HEK293 (cell line): ENCODE results near the gene DNAJA3.

ENCODE experiments used
- CTCF ChIA-PET: fragments of 350-600 bp; formaldehyde crosslinking; extraction: SDS; loops from one replicate; lab custom pipeline; 2021; ENCODE audit warnings: antibody characterized with exemption; lab: Yijun Ruan, JAX
- POLR2A ChIA-PET: fragments of 300-600 bp; formaldehyde crosslinking; extraction: SDS; loops from one replicate; lab custom pipeline; 2020; ENCODE audit warnings: antibody characterized with exemption, inconsistent platforms; lab: Yijun Ruan, JAX
- H3K27ac ChIP-seq: fragments of 200-500 bp; sonication (Bioruptor generic); 2 replicates; pipeline ENCODE4 v1.5.1; 2014; ENCODE audit warnings: low read depth, low read length, control low read depth, inconsistent platforms; ENCODE audit errors: extremely low read depth
- H3K36me3 ChIP-seq, 2 experiments: fragments of 200-500 bp in 1 of 2; sonication (Bioruptor generic) in 1 of 2; 1 replicate in 1 of 2; 2 replicates in 1 of 2; pipeline ENCODE4 v1.5.1; 2014 to 2017; ENCODE audit warnings: inconsistent platforms in 2 of 2, low read length in 2 of 2; ENCODE audit not compliant: control insufficient read depth in 2 of 2, insufficient read depth in 1 of 2
- H3K4me1 ChIP-seq: fragments of 200-500 bp; sonication (Bioruptor generic); 2 replicates; pipeline ENCODE4 v1.5.1; 2014; ENCODE audit warnings: mild to moderate bottlenecking, low read length, inconsistent platforms; ENCODE audit not compliant: control insufficient read depth, insufficient read depth
- H3K4me3 ChIP-seq: 2 replicates; pipeline ENCODE4 v1.5.1; 2011; ENCODE audit warnings: low read depth, mild to moderate bottlenecking, control low read depth, low read length, moderate library complexity
- H3K9me3 ChIP-seq: fragments of 200-500 bp; sonication (Bioruptor generic); 2 replicates; pipeline ENCODE4 v1.5.1; 2014; ENCODE audit warnings: low read depth, low read length, inconsistent platforms; ENCODE audit not compliant: control insufficient read depth, insufficient read depth
- FEZF1 ChIP-seq: fragments of 450-650 bp; formaldehyde crosslinking; IDR thresholded peaks from 2 replicates; pipeline ENCODE4 v1.5.1; 2016; ENCODE audit warnings: missing biosample characterization, missing genetic modification characterization
- GLI2 ChIP-seq: fragments of 450-650 bp; formaldehyde crosslinking; IDR thresholded peaks from 2 replicates; pipeline ENCODE4; 2017; ENCODE audit warnings: missing biosample characterization, missing genetic modification characterization, low read depth, borderline replicate concordance
- GLIS1 ChIP-seq: fragments of 450-650 bp; formaldehyde crosslinking; IDR thresholded peaks from 2 replicates; pipeline ENCODE4 v1.5.1; 2016; ENCODE audit warnings: missing biosample characterization, missing genetic modification characterization
- KLF10 ChIP-seq: fragments of 450-650 bp; IDR thresholded peaks from 2 replicates; pipeline ENCODE4 v1.5.1; 2018; ENCODE audit warnings: missing biosample characterization, mild to moderate bottlenecking, missing genetic modification characterization
- KLF9 ChIP-seq: fragments of 450-650 bp; formaldehyde crosslinking; IDR thresholded peaks from 2 replicates; pipeline ENCODE4 v1.5.1; 2016; ENCODE audit warnings: missing biosample characterization, missing genetic modification characterization, low read depth
- OSR2 ChIP-seq: fragments of 450-650 bp; formaldehyde crosslinking; IDR thresholded peaks from 2 replicates; pipeline ENCODE4 v1.5.1; 2016; ENCODE audit warnings: missing biosample characterization, missing genetic modification characterization
- PRDM1 ChIP-seq: fragments of 450-650 bp; formaldehyde crosslinking; IDR thresholded peaks from 2 replicates; pipeline ENCODE4; 2016; ENCODE audit warnings: missing biosample characterization, missing genetic modification characterization
- ZBTB1 ChIP-seq: fragments of 450-650 bp; formaldehyde crosslinking; IDR thresholded peaks from 2 replicates; pipeline ENCODE4 v1.5.1; 2016; ENCODE audit warnings: missing biosample characterization, missing genetic modification characterization
- ZNF112 ChIP-seq: fragments of 450-650 bp; formaldehyde crosslinking; IDR thresholded peaks from 2 replicates; pipeline ENCODE4 v1.5.0; 2017; ENCODE audit warnings: missing biosample characterization, missing genetic modification characterization
- ZNF121 ChIP-seq: fragments of 450-650 bp; formaldehyde crosslinking; IDR thresholded peaks from 2 replicates; pipeline ENCODE4 v1.5.1; 2016; ENCODE audit warnings: missing biosample characterization, missing genetic modification characterization
- ZNF132 ChIP-seq: fragments of 450-650 bp; formaldehyde crosslinking; IDR thresholded peaks from 2 replicates; pipeline ENCODE4 v1.5.1; 2017; ENCODE audit warnings: missing biosample characterization, missing genetic modification characterization, borderline replicate concordance
- ZNF416 ChIP-seq: fragments of 450-650 bp; formaldehyde crosslinking; IDR thresholded peaks from 2 replicates; pipeline ENCODE4 v1.5.1; 2016; ENCODE audit warnings: missing biosample characterization, missing genetic modification characterization
- ZNF548 ChIP-seq: fragments of 450-650 bp; formaldehyde crosslinking; IDR thresholded peaks from 2 replicates; pipeline ENCODE4 v1.5.1; 2016; ENCODE audit warnings: missing biosample characterization, missing genetic modification characterization
- ZNF560 ChIP-seq: fragments of 450-650 bp; formaldehyde crosslinking; IDR thresholded peaks from 2 replicates; pipeline ENCODE4 v1.5.1; 2017; ENCODE audit warnings: missing biosample characterization, missing genetic modification characterization, borderline replicate concordance
- ZNF610 ChIP-seq: fragments of 450-650 bp; formaldehyde crosslinking; IDR thresholded peaks from 2 replicates; pipeline ENCODE4 v1.5.1; 2016; ENCODE audit warnings: missing biosample characterization, missing genetic modification characterization, borderline replicate concordance
- ZNF621 ChIP-seq: fragments of 450-650 bp; formaldehyde crosslinking; IDR thresholded peaks from 2 replicates; pipeline ENCODE4 v1.5.1; 2017; ENCODE audit warnings: missing biosample characterization, missing genetic modification characterization
- ZNF660 ChIP-seq: fragments of 450-650 bp; IDR thresholded peaks from 2 replicates; pipeline ENCODE4 v1.5.1; 2018; ENCODE audit warnings: missing biosample characterization, mild to moderate bottlenecking, missing genetic modification characterization
- ZNF830 ChIP-seq: fragments of 450-650 bp; IDR thresholded peaks from 2 replicates; pipeline ENCODE4 v1.5.0; 2018; ENCODE audit warnings: missing biosample characterization, missing genetic modification characterization, low read depth, mild to moderate bottlenecking, moderate library complexity
- ZNF843 ChIP-seq: fragments of 450-650 bp; formaldehyde crosslinking; IDR thresholded peaks from 2 replicates; pipeline ENCODE4 v1.5.1; 2016; ENCODE audit warnings: missing biosample characterization, missing genetic modification characterization
- TF ChIP-seq, protein P1 (sequence below): fragments of 450-650 bp; formaldehyde crosslinking; IDR thresholded peaks from 2 replicates; pipeline ENCODE4 v1.5.1; 2016; ENCODE audit warnings: missing biosample characterization, missing genetic modification characterization
- TF ChIP-seq, protein P2 (sequence below): fragments of 450-650 bp; IDR thresholded peaks from 2 replicates; pipeline ENCODE4 v1.5.1; 2018; ENCODE audit warnings: missing biosample characterization, mild to moderate bottlenecking, missing genetic modification characterization
- TF ChIP-seq, protein P3 (sequence below): fragments of 450-650 bp; formaldehyde crosslinking; IDR thresholded peaks from 2 replicates; pipeline ENCODE4 v1.5.1; 2016; ENCODE audit warnings: missing biosample characterization, missing genetic modification characterization
- TF ChIP-seq, protein P4 (sequence below): fragments of 450-650 bp; formaldehyde crosslinking; IDR thresholded peaks from 2 replicates; pipeline ENCODE4 v1.5.1; 2017; ENCODE audit warnings: missing biosample characterization, mild to moderate bottlenecking, missing genetic modification characterization, moderate library complexity
- TF ChIP-seq, protein P5 (sequence below): fragments of 450-650 bp; formaldehyde crosslinking; optimal IDR thresholded peaks from 2 replicates; pipeline ENCODE3; 2016; ENCODE audit warnings: missing biosample characterization, mild to moderate bottlenecking, missing genetic modification characterization

DNAJA3 gene

DNA sequence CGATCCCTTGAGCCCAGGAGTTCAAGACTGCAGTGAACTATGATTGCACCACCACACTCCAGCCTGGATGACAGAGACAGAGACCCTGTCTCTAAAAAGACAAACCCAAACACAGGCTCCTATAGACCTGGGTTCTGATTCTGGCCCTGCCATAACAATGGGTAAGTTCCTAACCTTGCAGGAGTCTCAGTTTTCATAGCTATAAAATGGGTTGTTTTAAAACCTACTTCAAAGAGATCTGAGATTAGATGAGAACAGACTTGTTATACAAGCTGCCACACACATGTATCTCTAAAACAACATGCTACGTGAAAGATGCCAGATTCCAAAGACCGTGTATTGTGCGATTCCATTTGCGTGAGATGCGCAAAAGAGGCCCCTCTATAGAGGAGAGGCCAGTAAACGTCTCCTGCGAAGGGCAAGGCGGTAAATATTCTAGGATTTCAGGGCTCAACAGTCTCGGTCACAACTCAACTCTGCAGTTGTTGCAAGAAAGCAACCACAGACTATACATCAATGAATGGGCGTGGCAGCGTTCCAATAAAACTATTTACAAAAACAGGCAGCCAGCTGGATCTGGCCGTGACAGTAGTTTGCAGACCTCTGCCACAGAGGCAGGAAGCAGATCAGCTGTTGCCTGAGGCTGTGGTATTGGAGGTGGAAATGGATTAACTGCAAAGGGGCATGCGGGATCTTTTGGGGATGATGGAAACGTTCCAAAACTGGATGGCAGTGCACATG, 15.2 kb upstream of the DNAJA3 start:
- H3K4me3 ChIP-seq, result no peak overlapping the region
- H3K4me1 ChIP-seq, result no peaks in the 10 kb centered on the region; the same call in 1 of the 2 replicates
- H3K36me3 ChIP-seq, result peaks cover 5 to 61% of the 10 kb centered on the region in 2 experiments; a peak in 2 of 3 replicates
- TF ChIP-seq ZNF660 (tag by site-specific recombination), result 0 out of 2 replicates have a peak, but pooled peaks have one; percentile 52
- no peak for TF ChIP-seq ZNF416
- TF ChIP-seq, protein P1, sequence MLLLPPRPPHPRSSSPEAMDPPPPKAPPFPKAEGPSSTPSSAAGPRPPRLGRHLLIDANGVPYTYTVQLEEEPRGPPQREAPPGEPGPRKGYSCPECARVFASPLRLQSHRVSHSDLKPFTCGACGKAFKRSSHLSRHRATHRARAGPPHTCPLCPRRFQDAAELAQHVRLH (tag by site-specific recombination), result no peak
- TF ChIP-seq KLF10 (tag by site-specific recombination), result peak; percentile 73
- peak; percentile 81 for TF ChIP-seq OSR2 (tag by site-specific recombination)
- peak; percentile 52 for TF ChIP-seq FEZF1 (tag by site-specific recombination)
- TF ChIP-seq KLF9 (tag by site-specific recombination), result peak; percentile 42; the same call in 1 of the 2 replicates
- TF ChIP-seq, protein P2, sequence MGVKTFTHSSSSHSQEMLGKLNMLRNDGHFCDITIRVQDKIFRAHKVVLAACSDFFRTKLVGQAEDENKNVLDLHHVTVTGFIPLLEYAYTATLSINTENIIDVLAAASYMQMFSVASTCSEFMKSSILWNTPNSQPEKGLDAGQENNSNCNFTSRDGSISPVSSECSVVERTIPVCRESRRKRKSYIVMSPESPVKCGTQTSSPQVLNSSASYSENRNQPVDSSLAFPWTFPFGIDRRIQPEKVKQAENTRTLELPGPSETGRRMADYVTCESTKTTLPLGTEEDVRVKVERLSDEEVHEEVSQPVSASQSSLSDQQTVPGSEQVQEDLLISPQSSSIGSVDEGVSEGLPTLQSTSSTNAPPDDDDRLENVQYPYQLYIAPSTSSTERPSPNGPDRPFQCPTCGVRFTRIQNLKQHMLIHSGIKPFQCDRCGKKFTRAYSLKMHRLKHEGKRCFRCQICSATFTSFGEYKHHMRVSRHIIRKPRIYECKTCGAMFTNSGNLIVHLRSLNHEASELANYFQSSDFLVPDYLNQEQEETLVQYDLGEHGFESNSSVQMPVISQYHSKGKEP (tag by site-specific recombination), result 0 out of 2 replicates have a peak, but pooled peaks have one; percentile 12
- no peak overlapping the region for H3K27ac ChIP-seq
- CTCF ChIA-PET, result interaction anchor here (0.6 to 9.9 kb wide), 3 partner anchors 8 to 122 kb away, joined by 3 to 135 read pairs (median 4); no protein-coding TSS in a partner anchor
- H3K9me3 ChIP-seq, result no peaks in the 10 kb centered on the region
- POLR2A ChIA-PET, result interaction anchor here (0.9 kb wide), 1 partner anchor 59 kb away, joined by 3 read pairs; the partner anchor contains the start of gene PAM16

DNA sequence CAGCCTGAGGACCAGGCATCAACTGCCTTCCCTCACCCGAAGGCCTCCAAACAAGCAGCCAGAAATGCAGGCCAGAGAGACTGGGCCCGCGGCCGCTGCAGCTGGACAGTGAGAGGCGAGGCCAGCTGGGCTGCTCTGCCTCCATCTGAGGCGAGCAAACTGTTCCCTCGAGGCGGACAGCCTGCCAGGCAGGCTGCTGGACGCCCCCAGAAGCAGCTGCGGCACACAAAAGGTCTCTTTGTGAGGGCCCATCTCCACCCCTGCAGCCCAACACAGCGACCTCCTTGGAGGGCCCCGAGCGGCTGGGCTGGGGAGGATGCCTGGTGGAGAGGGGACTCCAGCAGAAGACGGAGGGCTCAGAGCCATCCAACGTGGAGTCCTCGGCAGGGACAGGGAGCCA, 14.0 kb upstream of the DNAJA3 start:
- Histone ChIP-seq H3K36me3 (peaks cover under 1 to 53% of the 10 kb centered on the region in 2 experiments; a peak in 2 of 3 replicates), H3K9me3 (no peaks in the 10 kb centered on the region)
- TF ChIP-seq, protein P3, sequence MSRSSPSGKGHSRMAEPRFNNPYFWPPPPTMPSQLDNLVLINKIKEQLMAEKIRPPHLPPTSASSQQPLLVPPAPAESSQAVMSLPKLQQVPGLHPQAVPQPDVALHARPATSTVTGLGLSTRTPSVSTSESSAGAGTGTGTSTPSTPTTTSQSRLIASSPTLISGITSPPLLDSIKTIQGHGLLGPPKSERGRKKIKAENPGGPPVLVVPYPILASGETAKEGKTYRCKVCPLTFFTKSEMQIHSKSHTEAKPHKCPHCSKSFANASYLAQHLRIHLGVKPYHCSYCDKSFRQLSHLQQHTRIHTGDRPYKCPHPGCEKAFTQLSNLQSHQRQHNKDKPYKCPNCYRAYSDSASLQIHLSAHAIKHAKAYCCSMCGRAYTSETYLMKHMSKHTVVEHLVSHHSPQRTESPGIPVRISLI (tag by site-specific recombination), result no peak
- TF ChIP-seq ZNF830 (tag by site-specific recombination), result no peak
- TF ChIP-seq, protein P4, sequence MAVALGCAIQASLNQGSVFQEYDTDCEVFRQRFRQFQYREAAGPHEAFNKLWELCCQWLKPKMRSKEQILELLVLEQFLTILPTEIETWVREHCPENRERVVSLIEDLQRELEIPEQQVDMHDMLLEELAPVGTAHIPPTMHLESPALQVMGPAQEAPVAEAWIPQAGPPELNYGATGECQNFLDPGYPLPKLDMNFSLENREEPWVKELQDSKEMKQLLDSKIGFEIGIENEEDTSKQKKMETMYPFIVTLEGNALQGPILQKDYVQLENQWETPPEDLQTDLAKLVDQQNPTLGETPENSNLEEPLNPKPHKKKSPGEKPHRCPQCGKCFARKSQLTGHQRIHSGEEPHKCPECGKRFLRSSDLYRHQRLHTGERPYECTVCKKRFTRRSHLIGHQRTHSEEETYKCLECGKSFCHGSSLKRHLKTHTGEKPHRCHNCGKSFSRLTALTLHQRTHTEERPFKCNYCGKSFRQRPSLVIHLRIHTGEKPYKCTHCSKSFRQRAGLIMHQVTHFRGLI (tag by site-specific recombination), result 0 out of 2 replicates have a peak, but pooled peaks have one; percentile 43
- TF ChIP-seq, all 188 proteins: peak for 1
- Histone ChIP-seq H3K4me3 (no peak overlapping the region), H3K4me1 (no peaks in the 10 kb centered on the region; the same call in 1 of the 2 replicates), H3K27ac (no peak overlapping the region)
- ChIA-PET CTCF (interaction anchor here (0.5 to 9.9 kb wide), 3 partner anchors 9 to 563 kb away, joined by 3 to 135 read pairs (median 3); no protein-coding TSS in a partner anchor), POLR2A (no interaction called here)

DNA sequence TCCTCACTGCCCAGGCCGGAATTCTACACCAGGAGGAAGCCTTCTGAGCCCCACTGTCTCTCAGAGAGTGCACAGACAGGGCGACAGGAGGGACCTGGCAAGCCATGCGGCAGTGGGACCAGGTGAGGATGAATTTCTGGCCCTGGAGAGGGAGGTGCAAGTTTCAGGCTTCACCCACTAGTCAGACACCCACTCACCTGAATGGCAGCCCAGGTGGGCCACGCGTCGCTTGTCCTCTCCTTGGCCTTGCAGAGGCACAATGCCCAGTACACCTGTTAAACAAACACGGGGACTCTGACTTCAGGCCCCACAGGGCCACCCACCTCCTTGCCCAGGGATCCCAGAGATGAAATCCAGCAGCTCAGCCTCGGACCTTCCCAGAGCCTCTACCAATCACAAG, 13.5 kb upstream of the DNAJA3 start:
- Histone ChIP-seq H3K27ac (no peak overlapping the region), H3K36me3 (peaks cover 0 to 53% of the 10 kb centered on the region in 2 experiments; a peak in 1 of 3 replicates), H3K4me3 (no peak overlapping the region), H3K9me3 (no peaks in the 10 kb centered on the region), H3K4me1 (no peaks in the 10 kb centered on the region; the same call in 1 of the 2 replicates)
- CTCF ChIA-PET, result interaction anchor here (0.5 to 9.9 kb wide), 2 partner anchors 9 to 563 kb away, joined by 3 to 135 read pairs; no protein-coding TSS in a partner anchor
- POLR2A ChIA-PET, result no interaction called here
- no peak for TF ChIP-seq GLI2
- no peak for TF ChIP-seq ZNF830 (tag by site-specific recombination)
- no peak for TF ChIP-seq GLIS1
- TF ChIP-seq ZNF548, result no peak
- no peak for TF ChIP-seq KLF10 (tag by site-specific recombination)
- TF ChIP-seq ZNF610, result no peak
- no peak for TF ChIP-seq ZBTB1
- TF ChIP-seq ZNF132 (tag by site-specific recombination), result no peak
- TF ChIP-seq ZNF112 (tag by site-specific recombination), result no peak
- TF ChIP-seq, protein P5, sequence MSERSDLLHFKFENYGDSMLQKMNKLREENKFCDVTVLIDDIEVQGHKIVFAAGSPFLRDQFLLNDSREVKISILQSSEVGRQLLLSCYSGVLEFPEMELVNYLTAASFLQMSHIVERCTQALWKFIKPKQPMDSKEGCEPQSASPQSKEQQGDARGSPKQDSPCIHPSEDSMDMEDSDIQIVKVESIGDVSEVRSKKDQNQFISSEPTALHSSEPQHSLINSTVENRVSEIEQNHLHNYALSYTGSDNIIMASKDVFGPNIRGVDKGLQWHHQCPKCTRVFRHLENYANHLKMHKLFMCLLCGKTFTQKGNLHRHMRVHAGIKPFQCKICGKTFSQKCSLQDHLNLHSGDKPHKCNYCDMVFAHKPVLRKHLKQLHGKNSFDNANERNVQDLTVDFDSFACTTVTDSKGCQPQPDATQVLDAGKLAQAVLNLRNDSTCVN (tag by site-specific recombination), result no peak
- no peak for TF ChIP-seq ZNF121 (tag by site-specific recombination)
- no peak for TF ChIP-seq ZNF843 (tag by site-specific recombination)
- TF ChIP-seq ZNF560 (tag by site-specific recombination), result no peak
- TF ChIP-seq ZNF621 (tag by site-specific recombination), result no peak
- no peak for TF ChIP-seq PRDM1 (tag by site-specific recombination)
